ENCODE results near the gene DEUP1. TPM values are rescaled to one million over a fixed set of nuclear protein-coding genes. Genes with fewer than 3 reads are reported as not detected.

Gene DEUP1, protein sequence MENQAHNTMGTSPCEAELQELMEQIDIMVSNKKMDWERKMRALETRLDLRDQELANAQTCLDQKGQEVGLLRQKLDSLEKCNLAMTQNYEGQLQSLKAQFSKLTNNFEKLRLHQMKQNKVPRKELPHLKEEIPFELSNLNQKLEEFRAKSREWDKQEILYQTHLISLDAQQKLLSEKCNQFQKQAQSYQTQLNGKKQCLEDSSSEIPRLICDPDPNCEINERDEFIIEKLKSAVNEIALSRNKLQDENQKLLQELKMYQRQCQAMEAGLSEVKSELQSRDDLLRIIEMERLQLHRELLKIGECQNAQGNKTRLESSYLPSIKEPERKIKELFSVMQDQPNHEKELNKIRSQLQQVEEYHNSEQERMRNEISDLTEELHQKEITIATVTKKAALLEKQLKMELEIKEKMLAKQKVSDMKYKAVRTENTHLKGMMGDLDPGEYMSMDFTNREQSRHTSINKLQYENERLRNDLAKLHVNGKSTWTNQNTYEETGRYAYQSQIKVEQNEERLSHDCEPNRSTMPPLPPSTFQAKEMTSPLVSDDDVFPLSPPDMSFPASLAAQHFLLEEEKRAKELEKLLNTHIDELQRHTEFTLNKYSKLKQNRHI
- total RNA-seq = under 1 TPM in 1 of 10 donors, not detected in 9; 0.76 TPM
- not detected for polyA plus RNA-seq
- long read RNA-seq, donor 1 = 0 reads
- long read RNA-seq, donor 2 = 0 reads
- long read RNA-seq, donor 3 = 0 reads

DNA sequence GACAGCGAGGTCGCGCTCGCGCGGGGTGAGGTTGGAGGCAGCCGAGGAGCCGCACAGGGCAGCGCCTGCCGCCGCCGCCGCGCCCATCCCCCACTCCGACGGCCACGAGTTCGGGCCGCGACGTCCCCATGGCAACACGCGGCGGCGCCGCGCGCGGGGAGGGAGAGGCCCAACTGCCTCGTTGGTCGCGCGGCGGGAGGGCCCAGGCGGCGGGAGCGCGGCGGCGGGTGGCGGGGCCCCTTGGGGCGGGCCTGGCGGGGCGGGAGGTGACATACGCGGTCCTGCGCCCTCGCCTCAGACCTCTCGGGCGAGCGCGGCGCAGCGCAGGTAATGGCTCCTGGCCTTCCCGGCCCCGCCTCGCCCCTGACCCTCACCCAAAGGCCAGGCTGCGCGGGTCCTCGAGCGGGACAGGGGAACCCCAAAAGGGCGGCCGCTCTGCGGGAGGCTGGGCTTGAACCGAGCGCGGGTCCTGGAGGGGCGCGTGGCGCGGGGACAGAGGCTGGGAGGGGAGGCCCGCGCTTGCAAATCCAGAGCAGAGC is at the start of gene DEUP1:
DEUP1 (plus strand) TSS at position 297 of the 539 bp plus-strand sequence. CDS start 1,518 bp downstream, outside the sequence.
- ATAC-seq = peak in 5 of 8 donors; percentile 55 to 79 (median 59)

DNA sequence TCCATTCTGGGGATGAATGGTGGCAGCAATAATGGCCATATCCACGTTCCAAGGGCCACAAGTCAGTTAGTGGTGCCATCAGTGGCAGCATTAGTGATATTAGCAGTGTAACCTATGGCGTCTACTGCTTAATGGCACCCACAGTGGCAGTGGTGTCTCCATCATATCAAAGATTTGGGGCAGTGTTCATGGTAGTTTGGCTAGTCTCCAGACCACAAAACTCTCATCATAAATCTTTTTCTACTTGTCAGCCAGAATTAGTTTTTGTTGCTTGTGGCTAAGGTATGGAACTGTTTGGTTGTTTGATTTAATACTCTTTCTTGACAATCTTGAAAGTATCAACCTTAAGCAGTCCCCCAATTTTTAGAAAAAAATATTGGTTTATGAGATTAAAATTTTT is 45.1 kb upstream of the DEUP1 start:
- WGBS, 2 donors = 56 to 85% methylated on average over 2 of the region's 2 CpGs
- no peaks in the 10 kb centered on the region for H3K4me1 ChIP-seq
- intact Hi-C loops (cut with DNase I) = no loop called here
- no peaks in the 10 kb centered on the region for H3K27me3 ChIP-seq
- H3K27ac ChIP-seq = no peak overlapping the region
- TF ChIP-seq, protein P1, sequence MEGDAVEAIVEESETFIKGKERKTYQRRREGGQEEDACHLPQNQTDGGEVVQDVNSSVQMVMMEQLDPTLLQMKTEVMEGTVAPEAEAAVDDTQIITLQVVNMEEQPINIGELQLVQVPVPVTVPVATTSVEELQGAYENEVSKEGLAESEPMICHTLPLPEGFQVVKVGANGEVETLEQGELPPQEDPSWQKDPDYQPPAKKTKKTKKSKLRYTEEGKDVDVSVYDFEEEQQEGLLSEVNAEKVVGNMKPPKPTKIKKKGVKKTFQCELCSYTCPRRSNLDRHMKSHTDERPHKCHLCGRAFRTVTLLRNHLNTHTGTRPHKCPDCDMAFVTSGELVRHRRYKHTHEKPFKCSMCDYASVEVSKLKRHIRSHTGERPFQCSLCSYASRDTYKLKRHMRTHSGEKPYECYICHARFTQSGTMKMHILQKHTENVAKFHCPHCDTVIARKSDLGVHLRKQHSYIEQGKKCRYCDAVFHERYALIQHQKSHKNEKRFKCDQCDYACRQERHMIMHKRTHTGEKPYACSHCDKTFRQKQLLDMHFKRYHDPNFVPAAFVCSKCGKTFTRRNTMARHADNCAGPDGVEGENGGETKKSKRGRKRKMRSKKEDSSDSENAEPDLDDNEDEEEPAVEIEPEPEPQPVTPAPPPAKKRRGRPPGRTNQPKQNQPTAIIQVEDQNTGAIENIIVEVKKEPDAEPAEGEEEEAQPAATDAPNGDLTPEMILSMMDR (IDR thresholded peaks at IDR 0.05) = no peak
- ATAC-seq (no peak), DNase-seq (no peak)
- no peaks in the 10 kb centered on the region for H3K36me3 ChIP-seq
- no peak overlapping the region for H3K4me3 ChIP-seq
- H3K9me3 ChIP-seq = no peaks in the 10 kb centered on the region

More for the DNA sequence above, at the start of gene DEUP1:
- H3K4me3 ChIP-seq = peak within 1 kb of the TSS in 9 of 10 donors; percentile 24 to 46 (median 38)
- WGBS, 2 donors = 2 to 4% methylated on average over 51 to 73 of the region's 73 CpGs
- intact Hi-C loops (cut with DNase I) = no loop called here
- TF ChIP-seq, protein P1 (IDR thresholded peaks at IDR 0.05) = no peak
- H3K36me3 ChIP-seq = no peaks in the 10 kb centered on the region
- DNase-seq = peak; percentile 5 to 44
- no peak within 1 kb of the TSS for H3K27ac ChIP-seq
- H3K9me3 ChIP-seq = no peaks in the 10 kb centered on the region
- peaks cover 0 to 9% (median 3%) of the 10 kb centered on the region in 9 donors for H3K4me1 ChIP-seq
- peaks cover 0 to 47% (median 23%) of the 10 kb centered on the region in 7 donors for H3K27me3 ChIP-seq

DNA sequence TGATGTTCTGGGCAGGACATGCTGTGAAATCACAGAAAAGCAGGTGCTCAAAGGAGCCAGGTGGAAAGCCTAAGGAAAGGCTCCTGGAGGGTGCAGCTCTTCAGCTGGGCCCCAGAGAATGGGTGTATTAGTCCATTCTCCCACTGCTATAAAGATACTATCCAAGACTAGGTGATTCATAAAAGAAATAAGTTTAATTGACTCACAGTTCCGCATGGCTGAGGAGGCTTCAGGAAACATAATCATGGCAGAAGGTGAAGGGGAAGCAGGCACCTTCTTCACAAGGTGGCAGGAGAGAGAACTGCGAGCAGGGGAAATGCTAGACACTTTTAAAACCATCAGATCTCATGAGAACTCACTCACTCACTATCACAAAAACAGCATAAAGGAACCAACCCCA is 43.1 kb upstream of the DEUP1 start:
- intact Hi-C loops (cut with DNase I) = no loop called here
- Histone ChIP-seq H3K4me3 (no peak overlapping the region), H3K36me3 (no peaks in the 10 kb centered on the region), H3K9me3 (no peaks in the 10 kb centered on the region), H3K4me1 (no peaks in the 10 kb centered on the region), H3K27ac (no peak overlapping the region), H3K27me3 (no peaks in the 10 kb centered on the region)
- TF ChIP-seq, protein P1 (IDR thresholded peaks at IDR 0.05) = no peak
- DNase-seq (no peak), ATAC-seq (no peak)
- 86 to 91% methylated on average over 2 of the region's 2 CpGs for WGBS, 2 donors

DNA sequence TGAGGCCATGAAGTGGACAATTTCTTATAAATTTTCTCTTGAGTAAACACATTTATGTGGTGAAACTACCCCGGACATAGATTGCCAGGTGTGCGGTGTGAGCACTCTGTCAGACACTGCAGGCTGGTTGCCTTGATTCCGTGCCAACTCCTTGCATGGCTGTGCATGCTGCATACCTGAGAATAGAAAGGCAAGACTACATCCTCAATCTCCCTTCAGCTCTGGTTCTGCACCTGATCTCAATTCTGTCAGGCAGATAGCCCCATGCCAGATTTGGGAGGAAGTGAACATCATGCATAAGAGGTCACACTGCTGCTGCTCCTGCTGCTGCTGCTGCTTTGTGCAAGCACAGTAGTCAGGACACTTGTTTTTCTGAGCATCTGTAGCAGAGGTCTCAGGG is 42.5 kb upstream of the DEUP1 start:
- H3K4me1 ChIP-seq = no peaks in the 10 kb centered on the region
- TF ChIP-seq, protein P1 (IDR thresholded peaks at IDR 0.05) = no peak
- no peaks in the 10 kb centered on the region for H3K9me3 ChIP-seq
- DNase-seq = no peak
- H3K36me3 ChIP-seq = no peaks in the 10 kb centered on the region
- 86 to 95% methylated on average over 3 of the region's 3 CpGs for WGBS, 2 donors
- ATAC-seq = no peak
- no peaks in the 10 kb centered on the region for H3K27me3 ChIP-seq
- no peak overlapping the region for H3K27ac ChIP-seq
- intact Hi-C loops (cut with DNase I) = no loop called here
- H3K4me3 ChIP-seq = no peak overlapping the region
